Brain microvascular endothelial cell (primary cell): Measurements from ENCODE around the gene TPSD1.
"Not testable (repeated sequence)": the region's sequence is repeated elsewhere in the genome, so short reads cannot be mapped to it uniquely, and the experiment has no call there.

Experiments used
- DNase-seq: peaks from one replicate; pipeline ENCODE4 v3.0.0-alpha.2; 2020
- H3K27ac ChIP-seq: fragments of 250-450 bp; sonication (Bioruptor Pico); 2 replicates; pipeline ENCODE4 v1.5.1; 2020; ENCODE audit warnings: mild to moderate bottlenecking, moderate library complexity
- H3K27me3 ChIP-seq: fragments of 250-450 bp; sonication (Bioruptor Pico); replicated peaks from 2 replicates; pipeline ENCODE4 v1.5.1; 2020; ENCODE audit warnings: mild to moderate bottlenecking
- H3K36me3 ChIP-seq: fragments of 250-450 bp; sonication (Bioruptor Pico); replicated peaks from 2 replicates; pipeline ENCODE4 v1.5.1; 2020; ENCODE audit warnings: mild to moderate bottlenecking
- H3K4me3 ChIP-seq: 2 replicates; pipeline ENCODE4 v1.5.1; 2011; ENCODE audit warnings: low read depth, mild to moderate bottlenecking, control low read depth, low read length, moderate library complexity
- CTCF ChIP-seq: IDR thresholded peaks from 2 replicates; pipeline ENCODE4 v1.5.1; 2011; ENCODE audit warnings: low read depth, mild to moderate bottlenecking, moderate library complexity, low read length, control low read depth, inconsistent platforms; ENCODE audit errors: missing control alignments
- in situ Hi-C: cut with HindIII; loops from 2 replicates; pipeline ENCODE4 v1.10.0; 2017; ENCODE audit warnings: low sequenced_read_pairs, low pct_ligation_motif_present

Gene TPSD1

DNA sequence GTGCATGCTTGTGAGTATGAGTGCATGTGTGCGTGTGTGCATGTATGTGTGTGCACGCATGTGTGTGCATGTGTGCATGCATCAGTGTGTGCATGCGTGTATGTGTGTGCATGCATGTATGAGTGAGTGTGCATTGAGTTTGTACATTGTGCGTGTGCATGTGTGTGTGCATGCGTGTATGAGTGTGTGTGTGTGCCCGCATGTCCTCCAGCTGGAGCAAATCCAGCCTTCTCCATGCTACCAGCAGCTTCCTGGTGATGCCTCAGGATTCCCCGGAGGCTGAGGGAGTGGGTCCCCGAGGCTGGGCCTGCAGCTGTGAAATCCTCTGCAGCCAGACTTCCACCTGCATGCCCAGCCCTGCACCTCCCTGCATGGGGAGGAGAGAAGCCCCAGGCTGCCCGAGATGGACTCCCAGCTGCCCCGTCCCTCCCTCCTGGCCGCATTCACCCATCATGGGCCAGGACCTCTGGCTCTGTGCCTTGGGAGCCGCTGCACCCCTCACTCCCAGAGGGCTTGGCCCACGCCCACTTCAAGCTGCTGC, 9.3 kb downstream of the TPSD1 start:
- no peak overlapping the region for H3K4me3 ChIP-seq
- peaks cover 17% of the 10 kb centered on the region for H3K27me3 ChIP-seq
- in situ Hi-C loops = no loop called here
- no peaks in the 10 kb centered on the region for H3K36me3 ChIP-seq
- no peak for DNase-seq
- H3K27ac ChIP-seq = no peak overlapping the region
- no peak for TF ChIP-seq CTCF

- Histone ChIP-seq H3K36me3 (no peaks in the 10 kb centered on the region), H3K27ac (no peak overlapping the region), H3K4me3 (no peak overlapping the region), H3K27me3 (peaks cover 14% of the 10 kb centered on the region)
- no peak for TF ChIP-seq CTCF
- in situ Hi-C loops = no loop called here
- no peak for DNase-seq
Observed at GRCh38 chr16:1265826-1266225, 10.0 kb downstream of the TPSD1 start.

DNA sequence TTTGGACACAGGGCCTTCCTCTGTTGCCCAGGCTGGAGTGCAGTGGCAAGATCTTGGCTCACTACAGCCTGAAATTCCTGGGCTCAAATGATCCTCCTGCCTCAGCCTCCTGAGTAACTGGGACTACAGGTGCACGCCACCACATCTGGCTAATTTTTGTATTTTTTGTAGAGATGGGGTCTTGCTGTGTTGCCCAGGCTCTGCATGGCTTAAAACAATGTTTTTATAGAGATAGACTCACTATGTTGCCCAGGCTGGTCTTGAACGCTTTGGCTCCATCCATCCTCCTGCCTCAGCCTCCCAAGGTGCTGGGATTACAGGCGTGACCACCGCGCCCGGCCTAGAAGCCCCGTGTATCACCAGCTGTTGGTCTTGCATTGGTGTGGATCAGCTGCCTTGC, 13.5 kb downstream of the TPSD1 start:
- DNase-seq, H3K27me3 ChIP-seq, H3K36me3 ChIP-seq, in situ Hi-C loops, H3K4me3 ChIP-seq, H3K27ac ChIP-seq: not testable (repeated sequence)

GRCh38 chr16:1271380-1271723, 15.5 kb downstream of the TPSD1 start:
- in situ Hi-C loops = no loop called here
- no peak overlapping the region for H3K4me3 ChIP-seq
- no peak overlapping the region for H3K27ac ChIP-seq
- H3K36me3 ChIP-seq = no peaks in the 10 kb centered on the region
- DNase-seq = no peak
- TF ChIP-seq CTCF = no peak
- H3K27me3 ChIP-seq = peaks cover 1% of the 10 kb centered on the region

DNA sequence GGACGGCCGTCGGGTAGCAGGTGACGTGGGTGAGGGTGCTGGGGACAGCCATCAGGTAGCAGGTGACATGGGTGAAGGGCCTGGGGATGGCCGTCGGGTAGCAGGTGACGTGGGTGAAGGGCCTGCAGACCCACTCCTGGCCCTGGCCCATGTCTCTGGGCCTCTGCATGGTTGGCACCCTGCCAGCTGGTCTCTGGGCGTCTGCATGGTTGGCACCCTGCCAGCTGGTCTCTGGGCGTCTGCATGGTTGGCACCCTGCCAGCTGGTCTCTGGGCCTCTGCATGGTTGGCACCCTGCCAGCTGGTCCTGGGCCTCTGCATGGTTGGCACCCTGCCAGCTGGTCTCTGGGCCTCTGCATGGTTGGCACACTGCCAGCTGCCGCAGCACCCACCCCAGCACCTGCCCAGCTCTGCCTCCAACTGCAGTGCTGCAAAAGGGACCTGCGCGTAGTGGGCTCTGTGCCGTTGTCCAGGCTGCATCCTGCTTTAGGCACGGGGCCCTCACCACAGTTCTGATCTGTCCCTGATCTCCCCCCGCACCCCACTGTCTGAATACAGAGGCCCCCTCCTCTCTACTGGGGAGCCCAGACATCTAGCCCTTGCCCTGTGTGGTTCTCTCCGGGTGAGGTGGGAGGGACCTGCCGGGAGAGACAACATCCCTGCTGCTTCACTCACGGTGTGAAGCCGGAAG, 16.0 kb downstream of the TPSD1 start:
- DNase-seq, in situ Hi-C loops, H3K4me3 ChIP-seq, H3K27ac ChIP-seq, H3K36me3 ChIP-seq, H3K27me3 ChIP-seq: not testable (repeated sequence)

DNA sequence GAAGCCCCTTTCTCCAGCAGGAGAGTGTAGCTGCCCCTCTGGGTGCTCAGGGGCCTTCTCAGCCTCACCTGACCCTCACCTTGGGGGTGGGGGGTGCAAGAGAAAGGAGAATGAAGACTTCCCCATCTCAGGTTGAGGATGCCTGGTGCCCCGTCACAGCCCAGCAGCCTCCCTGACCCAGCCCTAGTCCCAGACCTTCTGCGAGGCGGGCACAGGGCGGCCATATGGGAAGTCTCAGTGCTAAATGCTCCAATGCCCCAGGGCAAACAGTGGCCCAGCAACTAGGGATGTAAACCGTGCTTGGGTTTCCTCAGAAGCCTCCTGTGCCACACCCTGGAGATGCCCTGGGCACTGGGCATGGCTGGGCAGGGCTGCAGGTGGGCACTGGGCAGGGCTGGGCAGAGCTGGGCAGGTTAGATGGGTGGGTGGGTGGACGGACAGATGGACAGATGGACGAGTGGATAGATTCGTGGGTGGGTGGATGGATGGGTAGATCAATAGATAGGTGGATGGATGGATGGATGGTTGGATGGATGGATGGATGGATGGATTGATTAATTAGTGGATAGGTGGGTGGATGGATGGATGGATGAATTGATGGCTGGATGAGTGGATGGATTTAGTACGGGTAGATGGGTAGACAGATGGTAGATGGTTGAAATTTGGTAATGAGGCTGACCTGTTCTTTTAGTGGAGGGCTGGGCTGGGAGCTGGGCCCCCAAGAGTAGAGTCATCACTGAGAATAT, 16.8 kb downstream of the TPSD1 start:
- no peak for TF ChIP-seq CTCF
- DNase-seq = no peak

More for the DNA sequence above, 16.8 kb downstream of the TPSD1 start:
- H3K4me3 ChIP-seq = no peak overlapping the region
- no peaks in the 10 kb centered on the region for H3K36me3 ChIP-seq
- no peak overlapping the region for H3K27ac ChIP-seq
- in situ Hi-C loops = no loop called here
- peaks cover 1% of the 10 kb centered on the region for H3K27me3 ChIP-seq
